HG03097 (cell line): Measurements from ENCODE around the gene TSHZ2.

Source experiments
- ATAC-seq: cut with Tn5 transposase; IDR thresholded peaks from one replicate; pipeline ENCODE4 v1.9.1; 2021; ENCODE audit not compliant: unreplicated experiment, low FRiP score

The TSHZ2 gene

DNA sequence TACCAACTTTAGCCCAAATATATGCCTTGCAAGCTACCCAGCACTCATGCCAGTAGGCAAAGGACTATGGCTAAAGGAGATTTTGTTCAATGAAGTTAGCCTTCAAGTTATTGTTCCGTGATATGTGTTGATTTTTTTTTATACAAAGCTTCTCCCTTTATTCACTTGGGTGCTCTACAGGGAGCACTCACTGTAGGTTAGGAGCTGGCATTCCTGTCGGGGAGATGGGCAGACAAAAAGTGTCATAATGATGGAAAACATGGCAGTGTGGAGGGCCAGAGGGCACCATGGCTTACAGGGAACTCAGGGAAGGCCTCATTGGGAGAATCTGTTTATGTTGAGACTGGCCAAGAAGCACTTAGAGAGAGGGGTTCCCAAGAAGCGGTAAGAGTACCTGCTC, 292.4 kb downstream of the TSHZ2 start:
- no peak for ATAC-seq

DNA sequence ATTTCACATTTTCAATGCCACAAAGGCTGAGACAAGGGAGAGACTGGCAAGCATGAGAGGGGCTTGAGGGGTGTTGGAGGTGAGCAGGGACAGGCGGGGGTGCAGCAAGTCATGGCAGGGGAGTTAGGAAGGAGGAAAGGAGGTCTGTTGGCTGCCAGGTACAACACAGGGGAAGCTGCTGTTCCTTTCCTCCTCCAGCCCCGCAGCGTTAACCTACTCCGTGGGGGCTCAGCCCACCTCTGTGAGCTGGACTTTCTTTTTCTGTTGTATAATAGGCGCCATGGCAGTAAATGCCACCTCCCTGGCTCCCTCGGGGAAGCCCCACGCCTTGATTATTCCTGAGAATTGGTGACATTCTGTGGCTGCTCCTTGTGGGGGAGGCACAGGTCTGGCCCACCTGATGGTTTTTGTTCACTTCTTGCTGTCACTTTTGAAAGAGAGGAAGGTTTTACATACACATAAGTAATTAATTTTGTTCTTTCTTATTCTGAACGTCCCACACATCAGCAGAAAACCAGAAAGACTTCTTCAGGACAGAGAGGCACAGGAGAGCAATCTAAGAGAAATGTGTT, 293.2 kb downstream of the TSHZ2 start:
- no peak for ATAC-seq

GRCh38 chr20:53269380-53269779, 297.2 kb downstream of the TSHZ2 start:
- no peak for ATAC-seq

DNA sequence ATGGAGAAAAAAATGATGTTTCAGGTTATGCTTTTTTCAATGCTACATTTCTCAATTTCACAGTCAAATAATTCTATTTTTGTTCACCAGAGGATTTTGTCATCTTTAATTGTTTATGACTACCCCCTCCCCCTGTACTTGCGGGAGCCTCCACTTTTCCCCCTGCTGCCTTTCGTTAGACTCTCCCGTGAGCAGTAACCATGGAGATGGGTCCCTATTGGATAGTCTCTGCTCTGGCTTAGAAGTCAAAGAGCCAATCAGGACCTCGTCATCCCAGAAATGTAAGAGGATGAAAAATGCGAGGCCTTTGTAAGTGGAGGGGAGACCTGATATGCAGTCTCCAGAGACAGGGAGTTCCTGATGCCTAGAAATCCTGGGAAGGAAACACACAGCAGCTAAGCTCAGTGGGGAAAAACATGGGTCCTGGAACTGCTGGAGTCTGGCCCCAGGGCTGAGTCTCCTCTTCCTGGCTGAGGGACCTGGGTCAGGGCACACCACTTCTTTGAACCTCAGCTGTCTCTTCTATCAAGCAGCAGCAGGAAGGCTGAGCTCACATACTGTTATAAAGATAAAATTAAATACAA, 298.7 kb downstream of the TSHZ2 start:
- no peak for ATAC-seq

DNA sequence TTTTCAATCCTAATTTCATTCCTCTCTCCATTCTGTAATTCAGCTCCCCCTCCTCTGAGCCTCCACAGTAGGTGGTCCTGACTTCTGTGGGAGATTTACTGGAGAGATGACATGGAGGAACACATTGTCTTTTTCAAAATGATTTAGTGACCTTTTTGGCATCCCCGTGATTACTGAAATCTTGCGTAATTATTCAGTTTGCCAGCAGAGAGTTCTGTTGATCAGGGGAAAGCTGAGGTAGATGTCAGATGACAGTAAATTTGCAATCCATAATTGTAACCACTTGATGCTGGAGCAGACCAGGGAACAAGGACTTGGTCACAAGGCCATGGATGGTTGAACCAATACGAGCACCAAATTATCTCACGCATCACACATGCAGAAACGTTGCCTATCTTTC, 302.2 kb downstream of the TSHZ2 start:
- no peak for ATAC-seq

DNA sequence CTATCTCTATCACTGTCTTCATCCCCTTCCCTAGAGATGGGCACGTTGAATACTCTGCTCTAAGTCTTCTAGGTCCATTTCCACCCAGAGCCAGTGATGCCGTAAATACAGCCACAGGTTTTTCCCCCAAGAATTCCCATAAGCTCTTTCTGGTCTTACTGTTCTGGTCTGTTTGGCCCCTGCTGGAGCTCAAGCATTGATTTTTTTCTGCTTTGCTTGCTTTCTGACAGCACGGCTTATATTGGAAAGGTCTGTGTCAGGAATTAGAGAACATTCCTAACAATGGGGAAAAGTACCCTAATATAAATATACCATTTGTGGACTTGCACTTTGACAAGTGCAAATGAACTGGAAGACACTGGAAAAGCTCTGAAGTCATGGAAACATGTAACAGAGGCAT, 302.6 kb downstream of the TSHZ2 start:
- no peak for ATAC-seq

GRCh38 chr20:53276143-53276542, 304.0 kb downstream of the TSHZ2 start:
- ATAC-seq = no peak

DNA sequence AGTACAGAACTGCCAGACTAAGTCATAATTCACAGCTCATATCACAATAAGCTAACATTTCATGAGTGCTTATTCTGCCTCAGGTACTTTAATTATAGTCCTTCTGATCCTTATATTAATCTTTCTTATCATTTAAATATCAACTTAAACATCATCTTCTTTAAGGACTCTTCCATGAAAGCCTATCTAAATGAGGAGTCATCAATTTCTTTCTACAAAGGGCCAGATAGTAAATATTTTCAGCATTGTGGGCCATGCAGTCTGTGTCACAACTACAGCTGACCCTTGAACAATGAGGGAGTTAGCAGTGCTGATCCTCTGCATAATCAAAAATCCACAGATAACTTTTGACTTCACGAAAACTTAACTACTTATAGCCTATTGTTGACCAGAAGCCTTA, 306.4 kb downstream of the TSHZ2 start:
- ATAC-seq = no peak

DNA sequence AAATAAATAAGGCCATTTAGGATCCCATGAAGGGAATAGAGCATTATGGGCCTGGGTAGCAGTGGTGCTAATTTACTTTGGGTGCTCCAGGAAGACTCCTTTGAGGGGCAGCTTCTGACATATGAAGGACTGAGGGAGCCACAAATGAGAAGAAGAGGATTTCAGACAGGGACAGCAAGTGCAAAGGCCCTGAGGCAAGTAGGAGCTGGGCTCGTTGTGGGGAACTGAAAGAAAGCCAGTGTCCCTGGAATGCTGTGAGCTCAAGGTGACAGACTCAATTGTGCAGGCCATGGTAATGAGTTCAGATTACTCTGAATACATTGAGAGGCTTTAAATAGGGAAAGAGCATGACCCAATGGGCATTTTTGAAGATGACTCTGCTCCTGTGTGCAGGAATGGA, 307.6 kb downstream of the TSHZ2 start:
- no peak for ATAC-seq

DNA sequence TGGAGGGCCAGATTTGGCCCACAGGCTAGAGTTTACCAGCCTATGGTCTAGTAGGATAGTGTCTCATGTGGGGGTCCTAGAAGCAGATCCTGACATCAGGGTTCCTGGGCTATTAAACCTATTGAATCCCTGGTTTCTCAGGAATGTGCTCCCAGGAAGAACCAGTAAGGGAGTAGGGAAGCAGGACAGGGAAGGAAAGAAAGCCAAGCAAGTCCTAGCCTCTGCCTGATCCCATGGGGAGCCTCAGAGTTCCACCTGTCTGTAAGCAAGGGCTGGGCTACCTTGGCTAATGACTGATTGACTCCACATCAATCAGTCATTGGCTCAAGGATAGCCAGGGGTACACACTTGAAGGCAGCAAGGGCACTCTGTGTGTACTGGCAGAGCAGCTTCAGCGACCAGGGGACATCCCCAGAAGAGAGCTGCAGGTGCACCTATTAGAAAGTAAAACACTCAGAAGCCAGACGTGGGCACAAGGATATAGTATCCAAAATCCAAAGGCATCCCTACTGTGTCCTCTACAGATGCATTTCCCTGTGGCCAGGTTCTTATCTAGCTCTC, 309.5 kb downstream of the TSHZ2 start:
- ATAC-seq = no peak

GRCh38 chr20:53282217-53282955, 310.2 kb downstream of the TSHZ2 start:
- ATAC-seq = no peak

DNA sequence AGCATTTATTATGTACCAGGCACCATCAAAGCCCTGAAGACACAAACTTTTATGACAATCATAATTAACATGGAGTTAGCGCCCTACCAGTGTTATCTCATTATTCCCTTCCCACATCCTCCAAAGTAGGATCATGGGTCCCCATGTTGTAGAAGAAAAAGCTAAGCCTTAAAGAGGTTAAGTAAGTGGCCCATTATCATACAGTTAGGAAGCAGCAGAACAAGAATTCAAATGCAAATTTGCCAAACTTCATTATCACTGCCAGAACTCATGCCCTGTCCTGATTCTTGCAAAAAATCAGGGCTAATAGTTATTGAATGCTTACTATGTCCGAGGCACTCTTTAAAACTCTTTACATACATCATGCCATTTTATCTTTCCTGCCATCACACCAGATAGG, 310.9 kb downstream of the TSHZ2 start:
- no peak for ATAC-seq

DNA sequence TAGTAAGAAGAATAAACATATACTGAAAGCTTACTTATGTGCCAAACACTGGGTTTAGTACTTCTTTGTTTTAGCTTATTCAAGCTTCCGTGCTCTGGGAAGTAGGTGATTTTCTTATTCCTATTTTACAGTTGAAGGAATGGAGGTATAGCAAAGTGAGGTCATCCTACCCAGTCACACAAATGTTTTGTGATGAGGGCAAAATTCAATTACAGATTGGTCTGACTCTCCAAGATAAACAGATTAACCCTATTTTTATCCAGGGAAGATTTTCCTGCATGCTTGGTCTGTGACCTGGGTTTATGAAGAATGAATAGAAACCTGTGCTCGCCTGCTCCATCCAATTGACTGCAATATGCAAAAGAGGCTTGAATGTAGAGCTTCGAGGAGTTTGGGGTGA, 311.4 kb downstream of the TSHZ2 start:
- ATAC-seq = no peak

- ATAC-seq = no peak
These were observed 312.1 kb downstream of the TSHZ2 start for GRCh38 chr20:53284256-53284655.

DNA sequence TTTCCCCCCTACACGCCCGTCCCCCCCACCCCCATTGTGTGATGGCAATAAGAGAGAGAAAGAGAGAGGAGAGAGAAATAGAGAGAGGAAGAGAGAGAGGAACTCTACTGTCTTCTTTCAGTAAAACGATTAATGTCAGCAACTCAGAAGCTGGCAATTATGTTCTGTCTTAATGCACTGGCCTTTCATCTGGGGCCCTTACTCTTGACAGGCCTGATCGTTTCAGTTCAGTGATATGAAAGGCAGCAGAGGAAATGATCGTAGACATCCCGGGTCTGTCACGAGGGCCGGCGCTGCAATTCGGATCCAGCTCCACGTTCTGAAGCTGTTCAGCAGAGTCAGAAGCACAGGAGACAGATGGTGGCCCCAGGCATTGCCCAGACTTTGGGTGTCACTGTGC, 312.5 kb downstream of the TSHZ2 start:
- no peak for ATAC-seq

DNA sequence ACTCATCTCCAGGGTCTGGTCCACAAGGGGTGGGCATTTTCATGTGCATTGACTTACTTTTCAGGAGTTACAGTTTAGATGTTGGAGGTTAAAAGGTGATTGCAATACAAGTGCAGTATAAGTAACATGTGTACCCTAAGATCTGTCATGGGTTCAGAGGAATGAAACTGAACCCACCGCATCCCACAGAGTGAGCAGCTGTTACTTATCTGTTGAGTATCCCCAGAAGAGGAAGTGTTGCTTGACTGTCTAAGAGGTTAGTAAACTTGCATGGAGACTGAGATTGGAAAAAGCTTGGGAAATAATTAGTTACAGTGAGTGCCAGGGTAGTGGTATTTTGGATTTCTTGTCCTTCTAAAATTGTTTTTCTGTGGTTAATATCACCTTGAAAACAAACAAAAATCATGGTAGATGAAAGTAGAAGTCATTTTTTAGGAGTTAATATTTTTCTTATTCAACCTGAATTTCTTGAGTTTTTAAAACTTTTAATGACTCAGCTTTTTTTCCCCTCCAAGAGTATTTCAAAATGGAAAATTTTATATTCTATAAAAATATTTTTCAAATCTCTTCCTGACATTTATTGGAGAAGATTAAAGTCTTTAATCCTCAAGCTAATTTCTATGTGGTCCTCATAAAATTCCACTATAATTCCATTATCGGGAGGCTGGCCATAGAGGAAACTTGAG, 315.3 kb downstream of the TSHZ2 start:
- no peak for ATAC-seq

DNA sequence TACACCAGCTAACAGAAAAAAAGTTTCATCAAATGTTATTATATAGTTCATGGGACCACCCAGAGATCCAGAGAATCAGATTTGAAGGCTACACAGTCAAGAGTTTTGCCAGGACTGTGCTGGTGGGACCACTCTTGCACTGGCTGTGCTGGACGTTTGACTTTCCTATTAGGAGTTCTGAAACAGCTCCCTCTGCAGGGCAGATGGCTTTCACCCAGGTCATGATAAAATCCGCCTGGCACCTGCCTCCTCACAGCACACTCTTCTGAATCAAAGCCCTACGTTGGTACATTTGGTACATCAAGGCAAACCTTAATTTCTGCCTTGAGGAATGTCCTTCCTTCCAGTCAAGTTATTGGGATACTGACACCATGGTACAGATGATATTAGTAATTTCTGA, 319.4 kb downstream of the TSHZ2 start:
- ATAC-seq = no peak

GRCh38 chr20:53292347-53292746, 320.2 kb downstream of the TSHZ2 start:
- ATAC-seq = no peak

- ATAC-seq = no peak
These were observed 322.6 kb downstream of the TSHZ2 start for GRCh38 chr20:53294804-53295203.

DNA sequence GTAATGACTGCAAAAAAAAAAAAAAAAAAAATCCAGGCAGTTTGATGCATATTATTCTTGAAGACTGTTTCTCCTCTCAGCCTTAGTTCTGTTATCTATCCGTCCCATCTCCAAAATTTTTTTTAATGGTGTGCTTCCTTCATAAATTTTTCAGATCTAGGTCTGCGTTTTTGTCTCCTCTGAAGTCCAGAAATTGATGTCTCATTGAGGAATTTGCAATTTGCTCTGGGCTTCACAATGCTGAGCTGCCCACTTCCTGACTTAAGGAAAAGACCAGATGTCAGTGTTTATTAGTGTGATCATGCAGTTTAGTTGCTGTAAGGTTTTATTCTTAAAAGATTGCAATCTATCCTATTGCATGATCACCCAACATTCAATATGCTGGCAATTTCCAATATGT, 323.9 kb downstream of the TSHZ2 start:
- ATAC-seq = no peak

GRCh38 chr20:53296451-53297153, 324.4 kb downstream of the TSHZ2 start:
- ATAC-seq = no peak
